GM19455 (cell line): ENCODE measurements around the gene ITGB5.
A peak's percentile ranks its signal among the peaks of the same experiment; 100 is the strongest.

ENCODE experiments used
- ATAC-seq: cut with Tn5 transposase; IDR thresholded peaks from one replicate; pipeline ENCODE4 v1.9.1; 2021; ENCODE audit not compliant: unreplicated experiment

The ITGB5 gene

GRCh38 chr3:124896824-124897526, 9.8 kb upstream of the ITGB5 start:
- no peak for ATAC-seq

- ATAC-seq = no peak
Measured at GRCh38 chr3:124895756-124896155, 8.6 kb upstream of the ITGB5 start.

DNA sequence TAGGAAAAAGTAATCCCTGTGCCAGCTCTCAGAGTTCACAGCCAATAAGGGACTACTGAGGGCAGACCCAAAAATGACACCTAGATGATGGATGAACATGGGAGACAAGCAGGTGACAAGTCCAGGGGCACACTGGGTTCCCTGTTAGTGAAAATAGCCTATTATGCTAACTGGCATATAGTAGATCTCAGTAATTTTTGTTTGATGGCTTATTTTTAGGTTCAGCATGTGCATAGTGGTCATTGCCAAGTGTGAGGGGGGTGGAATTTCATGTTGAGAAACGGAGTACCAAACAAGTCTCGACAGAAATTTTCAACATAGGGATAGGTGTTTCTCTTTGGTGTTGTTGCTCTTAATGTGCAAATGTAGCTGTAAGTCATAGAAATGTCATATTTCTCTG, 6.4 kb upstream of the ITGB5 start:
- ATAC-seq = no peak

- ATAC-seq = no peak
Measured at GRCh38 chr3:124890573-124891190, 3.5 kb upstream of the ITGB5 start.

DNA sequence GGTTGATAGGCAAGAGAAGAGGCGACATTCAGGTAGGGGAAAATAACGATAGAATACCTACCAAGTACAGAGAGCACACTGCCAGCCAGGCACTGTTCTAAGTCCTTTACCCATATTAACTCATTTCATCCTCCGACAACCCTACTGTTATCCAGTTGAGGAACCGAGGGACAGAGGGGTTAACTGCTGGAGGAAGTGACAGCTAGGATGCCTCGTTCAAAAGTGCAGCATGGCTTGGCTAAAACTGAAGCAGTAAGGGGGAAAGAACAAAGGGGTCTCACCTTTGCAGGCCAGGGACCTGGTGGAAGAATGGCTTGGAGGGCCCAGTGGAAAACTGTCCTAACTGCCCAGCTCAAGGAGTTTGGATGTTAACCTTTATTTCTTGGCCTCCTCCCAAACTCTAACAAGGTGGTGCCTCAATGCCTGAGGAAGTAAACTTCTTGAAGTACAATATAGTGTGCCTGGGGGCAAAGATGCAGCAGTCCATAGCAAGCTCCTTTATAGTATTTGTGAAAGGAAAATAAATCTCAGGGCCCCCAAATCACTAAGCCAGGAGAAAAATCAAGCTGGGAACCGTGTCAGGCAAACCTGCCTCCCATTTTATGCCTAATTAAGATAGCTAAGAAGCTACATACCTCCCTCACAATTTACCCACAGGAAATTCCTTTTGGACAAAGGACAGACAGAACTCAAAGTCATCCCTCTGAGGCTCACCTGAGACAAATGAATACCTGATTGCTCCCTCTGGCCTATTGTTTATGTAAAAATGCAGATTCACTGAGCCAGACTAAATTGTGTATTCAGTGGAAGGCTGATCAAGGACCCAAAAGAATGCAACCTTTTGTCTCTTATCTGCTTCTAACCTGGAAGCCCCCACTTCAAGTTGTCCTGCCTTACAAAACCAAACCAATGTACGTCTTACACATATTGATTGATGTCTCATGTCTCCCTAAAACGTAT, 1.6 kb upstream of the ITGB5 start:
- no peak for ATAC-seq

DNA sequence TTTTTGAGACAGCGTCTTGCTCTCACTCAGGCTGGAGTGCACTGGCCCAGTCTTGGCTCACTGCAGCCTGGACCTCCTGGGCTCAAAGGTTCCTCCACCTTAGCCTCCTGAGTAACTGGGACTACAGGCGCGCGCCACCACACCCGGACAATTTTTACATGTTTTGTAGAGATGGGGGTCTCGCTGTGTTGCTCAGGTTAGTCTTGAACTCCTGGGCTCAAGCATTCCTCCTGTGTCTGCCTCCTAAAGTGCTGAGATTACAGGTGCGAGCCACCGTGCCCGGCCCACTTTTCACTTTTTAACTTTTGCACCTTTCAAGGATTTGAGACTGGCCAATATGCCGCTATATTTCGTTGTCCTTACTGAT, 750 bp upstream of the ITGB5 start:
- no peak for ATAC-seq

- peak; percentile 54 for ATAC-seq
Measured at GRCh38 chr3:124886168-124887056, 753 bp downstream of the ITGB5 start.

- ATAC-seq = no peak
Measured at GRCh38 chr3:124885466-124886167, 1.5 kb downstream of the ITGB5 start.

GRCh38 chr3:124884474-124885101, 2.6 kb downstream of the ITGB5 start:
- ATAC-seq = no peak

- no peak for ATAC-seq
Measured at GRCh38 chr3:124883766-124884473, 3.2 kb downstream of the ITGB5 start.

DNA sequence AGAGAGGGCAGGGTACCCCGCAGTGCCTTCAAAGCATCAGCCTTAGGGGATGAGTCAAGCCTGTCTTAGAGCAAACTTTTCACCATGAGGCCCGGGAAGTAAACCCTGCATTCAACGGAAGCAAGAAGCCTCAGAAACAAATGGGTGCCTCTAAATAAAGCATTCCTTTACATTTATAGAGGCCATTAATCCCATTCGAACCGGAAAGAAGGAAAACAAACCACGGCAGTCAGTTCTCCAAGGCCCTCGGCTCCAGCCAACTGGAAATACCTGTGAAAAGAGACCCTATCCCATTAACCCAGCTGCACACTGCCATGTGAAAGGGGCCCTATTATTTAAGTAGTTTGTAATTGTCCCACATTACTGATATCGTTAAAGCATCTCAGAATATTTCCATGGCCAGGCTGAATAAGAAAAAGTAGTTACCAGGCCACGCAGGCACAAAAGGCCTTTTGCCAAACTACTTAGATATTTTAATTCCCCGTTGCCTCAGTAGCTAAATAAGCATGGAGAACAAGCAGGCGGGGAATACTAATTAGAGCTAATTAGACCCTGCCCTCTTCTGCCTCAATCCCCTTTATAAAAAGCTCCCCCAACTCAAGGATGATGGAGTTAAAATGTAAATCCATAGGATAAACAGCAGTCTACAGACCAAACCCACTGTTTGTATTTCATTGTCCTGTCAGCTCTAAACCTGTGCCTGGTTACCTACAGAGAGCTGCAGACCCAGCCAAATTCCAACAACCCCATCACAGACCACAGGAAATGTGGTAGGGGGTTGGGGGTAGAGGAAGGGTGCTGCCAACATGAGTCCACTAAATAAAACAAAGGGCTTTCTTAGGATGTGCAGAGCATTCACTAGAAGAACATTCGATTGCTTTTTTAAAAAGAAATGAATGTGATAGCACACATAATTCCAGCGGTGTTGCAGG, 4.1 kb downstream of the ITGB5 start:
- no peak for ATAC-seq

GRCh38 chr3:124881976-124882697, 5.0 kb downstream of the ITGB5 start:
- ATAC-seq = no peak

DNA sequence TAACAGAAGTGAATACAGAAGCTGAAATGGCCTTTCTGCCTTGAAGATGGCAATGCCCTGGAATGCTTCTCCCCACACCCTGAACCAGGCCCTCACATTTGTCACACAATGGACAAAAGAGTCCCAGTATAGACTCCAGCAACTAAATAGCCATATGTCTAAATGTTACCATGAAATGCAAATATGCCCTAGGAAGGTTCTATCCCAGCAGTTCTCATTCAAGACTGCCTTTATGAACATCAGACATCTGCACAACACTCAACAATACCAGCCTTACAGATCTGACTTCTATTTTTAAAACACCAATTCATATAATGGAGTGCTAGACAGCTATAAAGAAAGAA, 7.9 kb downstream of the ITGB5 start:
- no peak for ATAC-seq

DNA sequence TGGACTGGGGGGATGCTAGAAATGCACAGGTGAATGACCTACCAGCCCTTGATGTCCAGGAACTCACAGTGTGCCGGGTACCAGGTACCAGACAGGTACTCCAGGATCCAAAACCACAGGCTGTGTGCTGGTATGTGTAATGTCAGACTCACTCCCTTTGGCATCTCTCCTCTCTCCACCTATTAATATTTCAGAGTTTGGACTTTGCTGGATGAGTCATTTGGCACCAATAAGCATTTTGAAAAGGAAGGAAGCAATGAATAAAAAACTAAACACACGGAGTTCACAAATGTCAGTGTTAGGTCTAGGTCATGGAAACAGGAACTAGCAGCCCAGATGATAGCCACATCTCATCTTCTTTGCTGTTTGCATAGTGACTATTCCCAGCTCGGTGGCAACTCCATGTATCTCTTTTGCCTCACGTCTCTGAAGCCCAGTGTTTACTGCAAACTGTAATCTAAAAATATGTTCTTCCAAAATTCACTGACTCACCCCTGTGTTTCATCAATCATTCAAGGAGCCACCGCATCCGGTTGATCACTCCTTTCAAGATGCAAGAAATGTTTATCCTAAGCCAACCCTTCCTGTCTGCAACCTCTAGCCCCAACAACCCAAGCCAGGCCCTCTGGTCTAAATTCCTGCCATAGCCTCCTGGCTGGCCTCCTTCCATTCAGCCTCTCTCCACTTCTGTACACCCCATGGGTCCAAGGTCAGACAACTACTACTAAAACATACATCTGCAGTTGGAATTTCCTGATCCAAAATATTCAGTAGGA, 8.4 kb downstream of the ITGB5 start:
- ATAC-seq = no peak

GRCh38 chr3:124877674-124878073, 9.5 kb downstream of the ITGB5 start:
- no peak for ATAC-seq

DNA sequence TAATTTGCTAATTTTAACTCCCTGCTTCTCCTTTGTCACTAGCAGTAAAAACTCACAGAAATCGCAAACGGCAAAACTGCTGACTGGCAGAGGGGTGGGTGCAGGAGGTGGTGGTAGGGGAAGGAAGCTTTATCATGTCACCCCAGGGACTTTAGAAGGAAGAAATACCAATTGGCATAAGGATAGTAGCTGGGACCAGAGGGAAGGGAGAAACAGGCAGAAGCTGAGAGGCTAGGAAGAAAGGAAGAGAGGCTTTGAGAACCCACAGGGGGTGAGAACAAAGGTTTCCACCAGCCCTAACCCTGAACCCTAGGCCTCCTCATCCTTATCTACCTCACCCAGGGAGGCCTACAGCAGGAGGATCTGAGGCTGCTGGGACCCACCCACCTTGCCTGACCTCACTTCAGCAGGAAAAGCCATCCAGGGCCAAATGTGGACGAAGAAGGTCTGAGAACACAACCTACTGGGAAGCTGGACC, 10.7 kb downstream of the ITGB5 start:
- no peak for ATAC-seq

DNA sequence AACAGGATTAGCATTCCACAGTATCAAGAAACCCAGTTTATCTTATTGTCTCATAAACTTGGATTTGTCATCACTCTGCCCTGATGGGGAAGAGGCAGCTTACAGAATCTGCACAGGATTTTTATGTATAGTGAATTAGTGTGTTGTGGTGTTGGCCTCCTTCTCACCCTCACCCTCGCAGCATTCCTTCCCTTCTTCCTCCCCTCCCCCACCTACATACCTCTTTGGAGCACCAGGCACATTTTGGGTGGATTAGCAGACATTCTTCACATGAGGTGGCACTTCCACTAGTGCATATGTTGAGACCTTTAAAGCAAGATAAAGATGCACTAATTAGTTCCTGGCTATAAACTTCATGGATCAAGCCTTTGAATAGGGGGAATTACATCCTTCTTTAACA, 13.9 kb downstream of the ITGB5 start:
- ATAC-seq = no peak
